ENCODE results near the gene JUP. TPM values are rescaled to one million over a fixed set of nuclear protein-coding genes. Genes with fewer than 3 reads are reported as not detected.

The JUP gene
- total RNA-seq, 1 experiment from 2014 or later: 224 TPM

DNA sequence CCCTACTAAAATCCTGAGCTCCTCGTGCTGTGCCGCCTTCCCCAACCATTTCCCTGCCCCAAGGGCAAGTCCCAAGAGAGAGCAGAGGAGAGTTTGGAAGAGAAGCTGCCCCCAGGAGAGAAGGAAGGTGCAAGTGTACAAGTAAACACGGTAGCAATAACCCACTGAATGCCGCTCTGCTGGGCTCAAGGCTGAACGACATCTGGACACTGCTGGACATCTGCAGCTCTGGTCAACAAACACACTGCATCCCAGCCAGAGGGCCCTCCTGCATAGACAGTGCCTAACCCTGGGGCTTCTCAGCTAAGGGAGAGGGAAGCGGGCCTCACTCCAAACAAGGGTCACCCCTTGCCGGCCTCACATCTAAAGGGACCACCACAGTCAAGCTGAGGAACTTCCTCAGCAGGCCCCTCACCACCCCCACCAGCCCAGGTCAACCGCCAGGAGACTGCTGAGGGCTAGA, 12.7 kb downstream of the JUP start:
- Histone ChIP-seq H3K4me3 (replicated peaks in 1 of 2; ENCODE audit: low read depth in 1 of 2, low read length in 2 of 2) (peak overlapping the region in 1 of 2 experiments; percentile 47; a peak in 2 of 4 replicates), H3K9me3 (ENCODE audit: control insufficient read depth in 1 of 2, insufficient read depth in 1 of 2, low read depth in 1 of 2, low read length in 2 of 2) (no peaks in the 10 kb centered on the region), H2AFZ (ENCODE audit: low read depth, low read length, poor library complexity, severe bottlenecking) (no peak overlapping the region), H3K36me3 (ENCODE audit: control insufficient read depth in 1 of 2, insufficient read depth in 2 of 2, low read length in 2 of 2) (peaks cover 16 to 19% of the 10 kb centered on the region in 2 experiments; a peak in 3 of 4 replicates), H3K27ac (ENCODE audit: low read depth, low read length) (peak overlapping the region; percentile 73), H3K79me2 (ENCODE audit: insufficient read depth, low read length) (peaks cover 62% of the 10 kb centered on the region), H3K4me2 (ENCODE audit: low read length) (peak overlapping the region; percentile 86), H4K20me1 (ENCODE audit: insufficient read depth) (no peaks in the 10 kb centered on the region), H3K9ac (ENCODE audit: low read length) (peak overlapping the region; percentile 68), H3K27me3 (ENCODE audit: insufficient read depth, low read length) (no peaks in the 10 kb centered on the region), H3K4me1 (ENCODE audit: control insufficient read depth in 1 of 2, insufficient read depth in 2 of 2, low read length in 2 of 2) (peaks cover 68 to 74% of the 10 kb centered on the region in 2 experiments), H3K9me2 (ENCODE audit: insufficient read depth) (no peaks in the 10 kb centered on the region)
- BruUV-seq (replicated peaks): no TSS peak
- intact Hi-C loops (cut with micrococcal nuclease): loop anchor here (2.0 kb wide), 2 partner anchors 13 to 27 kb away; partner anchors contain the start of gene JUP
- ATAC-seq: no peak
- POLR2A ChIA-PET: interaction anchor here (0.6 to 2.8 kb wide), 8 partner anchors 10 to 243 kb away, joined by 3 to 29 read pairs (median 4); partner anchors contain the start of genes DNAJC7 and JUP
- CTCF ChIA-PET: interaction anchor here (1.3 to 3.6 kb wide), 2 partner anchors 12 to 27 kb away, joined by 6 to 28 read pairs; partner anchors contain the start of gene JUP
- DNase-seq (ENCODE audit: low read depth, low spot score): no peak
- RAD21 ChIA-PET (ENCODE audit: low non-redundant PET in 1 of 2, low total read pairs in 2 of 2, uncharacterized antibody in 2 of 2, unreplicated experiment in 2 of 2): interaction anchor here in 1 of 2 experiments (0.7 to 1.3 kb wide), 4 partner anchors 12 to 38 kb away, joined by 3 to 6 read pairs (median 4); partner anchors contain the start of gene P3H4
- TF ChIP-seq ZFX (IDR thresholded peaks at IDR 0.05) (no peak), JUND (IDR thresholded peaks at IDR 0.05) (no peak), POLR2A (IDR thresholded peaks at IDR 0.05; ENCODE audit: borderline replicate concordance, extremely low read depth, insufficient read depth, insufficient read length) (no peak), EZH2phosphoT487 (IDR thresholded peaks at IDR 0.05; ENCODE audit: borderline replicate concordance) (no peak), EGR1 (IDR thresholded peaks at IDR 0.05; ENCODE audit: low read depth) (no peak), FOSL1 (IDR thresholded peaks at IDR 0.05; ENCODE audit: low read depth) (no peak), SIN3A (IDR thresholded peaks at IDR 0.05; ENCODE audit: low read depth) (no peak), RAD21 (IDR thresholded peaks at IDR 0.05; ENCODE audit: low read depth) (no peak), POLR2AphosphoS5 (IDR thresholded peaks at IDR 0.05; ENCODE audit: low read depth, low read length) (no peak), EZH2 (IDR thresholded peaks at IDR 0.05) (no peak), ZNF274 (IDR thresholded peaks at IDR 0.05; ENCODE audit: low read depth, low read length) (no peak), ELF1 (IDR thresholded peaks at IDR 0.05; ENCODE audit: borderline replicate concordance, low read depth) (no peak), YY1 (IDR thresholded peaks at IDR 0.05; ENCODE audit: extremely low read depth, insufficient replicate concordance, low read depth, low read length) (no peak), TCF7L2 (IDR thresholded peaks at IDR 0.05; ENCODE audit: borderline replicate concordance, extremely low read depth, insufficient read depth, insufficient read length) (no peak)
- TF ChIP-seq, protein P1, sequence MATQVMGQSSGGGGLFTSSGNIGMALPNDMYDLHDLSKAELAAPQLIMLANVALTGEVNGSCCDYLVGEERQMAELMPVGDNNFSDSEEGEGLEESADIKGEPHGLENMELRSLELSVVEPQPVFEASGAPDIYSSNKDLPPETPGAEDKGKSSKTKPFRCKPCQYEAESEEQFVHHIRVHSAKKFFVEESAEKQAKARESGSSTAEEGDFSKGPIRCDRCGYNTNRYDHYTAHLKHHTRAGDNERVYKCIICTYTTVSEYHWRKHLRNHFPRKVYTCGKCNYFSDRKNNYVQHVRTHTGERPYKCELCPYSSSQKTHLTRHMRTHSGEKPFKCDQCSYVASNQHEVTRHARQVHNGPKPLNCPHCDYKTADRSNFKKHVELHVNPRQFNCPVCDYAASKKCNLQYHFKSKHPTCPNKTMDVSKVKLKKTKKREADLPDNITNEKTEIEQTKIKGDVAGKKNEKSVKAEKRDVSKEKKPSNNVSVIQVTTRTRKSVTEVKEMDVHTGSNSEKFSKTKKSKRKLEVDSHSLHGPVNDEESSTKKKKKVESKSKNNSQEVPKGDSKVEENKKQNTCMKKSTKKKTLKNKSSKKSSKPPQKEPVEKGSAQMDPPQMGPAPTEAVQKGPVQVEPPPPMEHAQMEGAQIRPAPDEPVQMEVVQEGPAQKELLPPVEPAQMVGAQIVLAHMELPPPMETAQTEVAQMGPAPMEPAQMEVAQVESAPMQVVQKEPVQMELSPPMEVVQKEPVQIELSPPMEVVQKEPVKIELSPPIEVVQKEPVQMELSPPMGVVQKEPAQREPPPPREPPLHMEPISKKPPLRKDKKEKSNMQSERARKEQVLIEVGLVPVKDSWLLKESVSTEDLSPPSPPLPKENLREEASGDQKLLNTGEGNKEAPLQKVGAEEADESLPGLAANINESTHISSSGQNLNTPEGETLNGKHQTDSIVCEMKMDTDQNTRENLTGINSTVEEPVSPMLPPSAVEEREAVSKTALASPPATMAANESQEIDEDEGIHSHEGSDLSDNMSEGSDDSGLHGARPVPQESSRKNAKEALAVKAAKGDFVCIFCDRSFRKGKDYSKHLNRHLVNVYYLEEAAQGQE (IDR thresholded peaks at IDR 0.05; ENCODE audit: low read depth): no peak
- TF ChIP-seq, protein P2, sequence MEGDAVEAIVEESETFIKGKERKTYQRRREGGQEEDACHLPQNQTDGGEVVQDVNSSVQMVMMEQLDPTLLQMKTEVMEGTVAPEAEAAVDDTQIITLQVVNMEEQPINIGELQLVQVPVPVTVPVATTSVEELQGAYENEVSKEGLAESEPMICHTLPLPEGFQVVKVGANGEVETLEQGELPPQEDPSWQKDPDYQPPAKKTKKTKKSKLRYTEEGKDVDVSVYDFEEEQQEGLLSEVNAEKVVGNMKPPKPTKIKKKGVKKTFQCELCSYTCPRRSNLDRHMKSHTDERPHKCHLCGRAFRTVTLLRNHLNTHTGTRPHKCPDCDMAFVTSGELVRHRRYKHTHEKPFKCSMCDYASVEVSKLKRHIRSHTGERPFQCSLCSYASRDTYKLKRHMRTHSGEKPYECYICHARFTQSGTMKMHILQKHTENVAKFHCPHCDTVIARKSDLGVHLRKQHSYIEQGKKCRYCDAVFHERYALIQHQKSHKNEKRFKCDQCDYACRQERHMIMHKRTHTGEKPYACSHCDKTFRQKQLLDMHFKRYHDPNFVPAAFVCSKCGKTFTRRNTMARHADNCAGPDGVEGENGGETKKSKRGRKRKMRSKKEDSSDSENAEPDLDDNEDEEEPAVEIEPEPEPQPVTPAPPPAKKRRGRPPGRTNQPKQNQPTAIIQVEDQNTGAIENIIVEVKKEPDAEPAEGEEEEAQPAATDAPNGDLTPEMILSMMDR (IDR thresholded peaks at IDR 0.05 in 2 of 3, conservative IDR thresholded peaks at IDR 0.05 in 1 of 3; ENCODE audit: borderline replicate concordance in 1 of 3, insufficient read depth in 1 of 3, low read depth in 2 of 3, low read length in 2 of 3): no peak
- TF ChIP-seq, protein P3, sequence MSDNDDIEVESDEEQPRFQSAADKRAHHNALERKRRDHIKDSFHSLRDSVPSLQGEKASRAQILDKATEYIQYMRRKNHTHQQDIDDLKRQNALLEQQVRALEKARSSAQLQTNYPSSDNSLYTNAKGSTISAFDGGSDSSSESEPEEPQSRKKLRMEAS (IDR thresholded peaks at IDR 0.05): no peak
- TF ChIP-seq, protein P4, sequence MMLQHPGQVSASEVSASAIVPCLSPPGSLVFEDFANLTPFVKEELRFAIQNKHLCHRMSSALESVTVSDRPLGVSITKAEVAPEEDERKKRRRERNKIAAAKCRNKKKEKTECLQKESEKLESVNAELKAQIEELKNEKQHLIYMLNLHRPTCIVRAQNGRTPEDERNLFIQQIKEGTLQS (IDR thresholded peaks at IDR 0.05): no peak

Measured in HCT116 (cell line).